Neural cell (in vitro differentiated cells): ENCODE results near the gene CSNK2A3. TPM values are rescaled to one million over a fixed set of nuclear protein-coding genes. Genes with fewer than 3 reads are reported as not detected.
"Not testable (repeated sequence)": the region's sequence is repeated elsewhere in the genome, so short reads cannot be mapped to it uniquely, and the experiment has no call there.

Experiments
- H2AFZ ChIP-seq: fragments of 200-600, 300-800 bp; sonication (generic), shearing (Covaris generic); 2 replicates; pipeline ENCODE4 v1.6.0; 2014; ENCODE audit warnings: low read depth, mild to moderate bottlenecking, antibody characterized with exemption, low read length, moderate library complexity
- H3F3A ChIP-seq: fragments of 200-600 bp; shearing (Covaris generic); 2 replicates; pipeline ENCODE4 v1.6.1; 2016; ENCODE audit warnings: mild to moderate bottlenecking, moderate library complexity, mixed read lengths, antibody characterized with exemption, low read length; ENCODE audit not compliant: insufficient read depth, poor library complexity, severe bottlenecking
- H3K27ac ChIP-seq: fragments of 200-600, 300-800 bp; sonication (generic), shearing (Covaris generic); 2 replicates; pipeline ENCODE4 v1.5.1; 2014; ENCODE audit warnings: mild to moderate bottlenecking, low read length, moderate library complexity
- H3K27me3 ChIP-seq: fragments of 300-800, 200-600 bp; sonication (generic), shearing (Covaris generic); 2 replicates; pipeline ENCODE4 v1.6.0; 2014; ENCODE audit warnings: mild to moderate bottlenecking, low read depth, low read length, moderate library complexity; ENCODE audit not compliant: insufficient read depth
- H3K36me3 ChIP-seq: fragments of 300-800, 200-600 bp; sonication (generic), shearing (Covaris generic); 2 replicates; pipeline ENCODE4 v1.5.1; 2014; ENCODE audit warnings: mild to moderate bottlenecking, antibody characterized with exemption, low read length, moderate library complexity; ENCODE audit not compliant: insufficient read depth
- H3K4me2 ChIP-seq: fragments of 300-800, 200-600 bp; sonication (generic), shearing (Covaris generic); 2 replicates; pipeline ENCODE4 v1.6.0; 2014; ENCODE audit warnings: mild to moderate bottlenecking, low read length
- H3K4me3 ChIP-seq: fragments of 300-800, 200-600 bp; sonication (generic), shearing (Covaris generic); 2 replicates; pipeline ENCODE4 v1.5.1; 2014; ENCODE audit warnings: mild to moderate bottlenecking, low read length, moderate library complexity
- H3K79me2 ChIP-seq: fragments of 200-600 bp; shearing (Covaris generic); replicated peaks from 2 replicates; pipeline ENCODE4 v1.6.0; 2014; ENCODE audit warnings: mild to moderate bottlenecking, low read length, moderate library complexity; ENCODE audit not compliant: insufficient read depth
- H3K9ac ChIP-seq: fragments of 300-800, 200-600 bp; sonication (generic), shearing (Covaris generic); 2 replicates; pipeline ENCODE4 v1.6.1; 2016; ENCODE audit warnings: mild to moderate bottlenecking, low read length, mixed read lengths
- H3K9me2 ChIP-seq: fragments of 200-600 bp; shearing (Covaris generic); 2 replicates; pipeline ENCODE4 v1.6.1; 2016; ENCODE audit warnings: mild to moderate bottlenecking, low read length, mixed read lengths; ENCODE audit not compliant: insufficient read depth
- H3K9me3 ChIP-seq: fragments of 200-600, 300-800 bp; sonication (generic), shearing (Covaris generic); 2 replicates; pipeline ENCODE4 v1.6.1; 2016; ENCODE audit warnings: mild to moderate bottlenecking, mixed run types, low read length, moderate library complexity, mixed read lengths
- H4K20me1 ChIP-seq: fragments of 200-600 bp; shearing (Covaris generic); 2 replicates; pipeline ENCODE4 v1.6.1; 2016; ENCODE audit warnings: mild to moderate bottlenecking, mixed run types; ENCODE audit not compliant: insufficient read depth
- CTCF ChIP-seq: fragments of 450-650 bp; IDR thresholded peaks from 2 replicates; pipeline ENCODE4 v1.5.1; 2014; ENCODE audit warnings: antibody characterized with exemption, mild to moderate bottlenecking, moderate library complexity; ENCODE audit not compliant: poor library complexity, severe bottlenecking
- EP300 ChIP-seq: fragments of 450-650 bp; conservative IDR thresholded peaks from 2 replicates; pipeline ENCODE4 v1.6.1; 2014; ENCODE audit warnings: antibody characterized with exemption, mild to moderate bottlenecking, moderate library complexity; ENCODE audit not compliant: poor library complexity, severe bottlenecking
- EZH2 ChIP-seq: fragments of 200-600, 300-800 bp; shearing (Covaris generic), sonication (generic); IDR thresholded peaks from 2 replicates; pipeline ENCODE4 v1.6.1; 2014; ENCODE audit warnings: antibody characterized with exemption, low read length, borderline replicate concordance, mild to moderate bottlenecking; ENCODE audit not compliant: insufficient read depth, poor library complexity, severe bottlenecking
- MXI1 ChIP-seq: fragments of 450-650 bp; conservative IDR thresholded peaks from 2 replicates; pipeline ENCODE4 v1.6.1; 2014; ENCODE audit warnings: antibody characterized with exemption, mild to moderate bottlenecking; ENCODE audit not compliant: poor library complexity, severe bottlenecking
- POLR2AphosphoS5 ChIP-seq: IDR thresholded peaks from 2 replicates; pipeline ENCODE4 v1.6.1; 2012
- RAD21 ChIP-seq: fragments of 450-650 bp; conservative IDR thresholded peaks from 2 replicates; pipeline ENCODE4 v1.6.1; 2014; ENCODE audit warnings: antibody characterized with exemption, mild to moderate bottlenecking, moderate library complexity
- SMC3 ChIP-seq: fragments of 450-650 bp; conservative IDR thresholded peaks from 2 replicates; pipeline ENCODE4 v1.6.1; 2014; ENCODE audit warnings: antibody characterized with exemption, mild to moderate bottlenecking, moderate library complexity; ENCODE audit not compliant: poor library complexity
- TAF1 ChIP-seq: IDR thresholded peaks from 2 replicates; pipeline ENCODE4 v1.6.1; 2012; ENCODE audit warnings: low read depth
- polyA minus RNA-seq: library from RNA; depleted of rRNA, polyadenylated mRNA; stranded (reverse); fragments of >200 nt; gene quantifications from 2 replicates; pipeline ENCODE4 v1.2.3, GENCODE V29; 2014
- polyA plus RNA-seq: library from polyadenylated mRNA; depleted of rRNA; stranded (reverse); fragments of >200 nt; gene quantifications from 2 replicates; pipeline ENCODE4 v1.2.3, GENCODE V29; 2014
- TF ChIP-seq, protein P1 (sequence below): IDR thresholded peaks from 2 replicates; pipeline ENCODE4 v1.6.1; 2012; ENCODE audit warnings: borderline replicate concordance

The CSNK2A3 gene
- polyA plus RNA-seq (1.9 and 2.1 TPM in 2 replicates), polyA minus RNA-seq (3.4 and 4.6 TPM in 2 replicates)

DNA sequence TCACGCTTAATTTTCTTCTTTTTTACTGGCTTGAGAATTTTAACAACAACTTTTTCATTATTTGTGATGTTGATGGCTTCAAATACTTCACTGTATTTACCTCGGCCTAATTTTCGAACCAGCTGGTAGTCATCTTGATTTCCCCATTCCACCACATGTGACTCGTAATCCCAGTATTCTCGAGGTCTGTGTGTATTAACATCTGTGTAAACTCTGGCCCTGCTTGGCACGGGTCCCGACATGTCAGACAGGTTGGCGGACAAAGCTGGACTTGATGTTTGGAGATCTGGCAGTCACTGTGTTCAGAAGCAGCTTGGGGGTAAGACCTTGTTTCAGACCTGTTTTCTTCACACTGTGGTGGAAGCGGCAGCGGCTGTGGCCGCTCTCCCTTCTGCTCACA lies at the start of gene CSNK2A3:
TSS of gene CSNK2A3 (minus strand) at position 373 of the 400 bp plus-strand sequence. CDS start at position 242, 131 bp downstream.
- not testable (repeated sequence) for H2AFZ ChIP-seq, H3K4me3 ChIP-seq, H3K4me2 ChIP-seq, H3K9me3 ChIP-seq, H3F3A ChIP-seq, H3K36me3 ChIP-seq, H3K9me2 ChIP-seq, H4K20me1 ChIP-seq, H3K27ac ChIP-seq, H3K27me3 ChIP-seq, H3K9ac ChIP-seq, H3K79me2 ChIP-seq

GRCh38 chr11:11401960-11402535 lies 49.0 kb upstream of the CSNK2A3 start:
- no peak overlapping the region for H3K27ac ChIP-seq
- no peaks in the 10 kb centered on the region for H4K20me1 ChIP-seq
- no peaks in the 10 kb centered on the region for H3F3A ChIP-seq
- no peaks in the 10 kb centered on the region for H3K36me3 ChIP-seq
- no peaks in the 10 kb centered on the region for H3K27me3 ChIP-seq
- no peaks in the 10 kb centered on the region for H3K79me2 ChIP-seq
- H2AFZ ChIP-seq, result no peak overlapping the region
- H3K9me3 ChIP-seq, result no peaks in the 10 kb centered on the region
- no peak for TF ChIP-seq EP300
- TF ChIP-seq TAF1, result no peak
- H3K9me2 ChIP-seq, result no peaks in the 10 kb centered on the region
- H3K9ac ChIP-seq, result no peak overlapping the region
- no peak overlapping the region for H3K4me2 ChIP-seq
- H3K4me3 ChIP-seq, result no peak overlapping the region

- Histone ChIP-seq H3K9ac (no peak overlapping the region), H4K20me1 (no peaks in the 10 kb centered on the region), H3K9me2 (no peaks in the 10 kb centered on the region), H3K27me3 (no peaks in the 10 kb centered on the region), H3K79me2 (no peaks in the 10 kb centered on the region), H3K4me3 (no peak overlapping the region), H3K36me3 (no peaks in the 10 kb centered on the region), H3K4me2 (no peak overlapping the region), H3K27ac (no peak overlapping the region), H3F3A (no peaks in the 10 kb centered on the region), H2AFZ (no peak overlapping the region), H3K9me3 (no peaks in the 10 kb centered on the region)
- no peak for TF ChIP-seq CTCF
- no peak for TF ChIP-seq EP300
- no peak for TF ChIP-seq RAD21
- TF ChIP-seq POLR2AphosphoS5, result no peak
- TF ChIP-seq EZH2, result no peak
- TF ChIP-seq, protein P1, sequence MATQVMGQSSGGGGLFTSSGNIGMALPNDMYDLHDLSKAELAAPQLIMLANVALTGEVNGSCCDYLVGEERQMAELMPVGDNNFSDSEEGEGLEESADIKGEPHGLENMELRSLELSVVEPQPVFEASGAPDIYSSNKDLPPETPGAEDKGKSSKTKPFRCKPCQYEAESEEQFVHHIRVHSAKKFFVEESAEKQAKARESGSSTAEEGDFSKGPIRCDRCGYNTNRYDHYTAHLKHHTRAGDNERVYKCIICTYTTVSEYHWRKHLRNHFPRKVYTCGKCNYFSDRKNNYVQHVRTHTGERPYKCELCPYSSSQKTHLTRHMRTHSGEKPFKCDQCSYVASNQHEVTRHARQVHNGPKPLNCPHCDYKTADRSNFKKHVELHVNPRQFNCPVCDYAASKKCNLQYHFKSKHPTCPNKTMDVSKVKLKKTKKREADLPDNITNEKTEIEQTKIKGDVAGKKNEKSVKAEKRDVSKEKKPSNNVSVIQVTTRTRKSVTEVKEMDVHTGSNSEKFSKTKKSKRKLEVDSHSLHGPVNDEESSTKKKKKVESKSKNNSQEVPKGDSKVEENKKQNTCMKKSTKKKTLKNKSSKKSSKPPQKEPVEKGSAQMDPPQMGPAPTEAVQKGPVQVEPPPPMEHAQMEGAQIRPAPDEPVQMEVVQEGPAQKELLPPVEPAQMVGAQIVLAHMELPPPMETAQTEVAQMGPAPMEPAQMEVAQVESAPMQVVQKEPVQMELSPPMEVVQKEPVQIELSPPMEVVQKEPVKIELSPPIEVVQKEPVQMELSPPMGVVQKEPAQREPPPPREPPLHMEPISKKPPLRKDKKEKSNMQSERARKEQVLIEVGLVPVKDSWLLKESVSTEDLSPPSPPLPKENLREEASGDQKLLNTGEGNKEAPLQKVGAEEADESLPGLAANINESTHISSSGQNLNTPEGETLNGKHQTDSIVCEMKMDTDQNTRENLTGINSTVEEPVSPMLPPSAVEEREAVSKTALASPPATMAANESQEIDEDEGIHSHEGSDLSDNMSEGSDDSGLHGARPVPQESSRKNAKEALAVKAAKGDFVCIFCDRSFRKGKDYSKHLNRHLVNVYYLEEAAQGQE, result no peak
- no peak for TF ChIP-seq SMC3
- TF ChIP-seq MXI1, result no peak
- no peak for TF ChIP-seq TAF1
Measured at GRCh38 chr11:11400635-11401232, 47.7 kb upstream of the CSNK2A3 start.
